ENCODE measurements around the gene TAF1C. TPM values are rescaled to one million over a fixed set of nuclear protein-coding genes. Genes with fewer than 3 reads are reported as not detected.

Gene TAF1C
- total RNA-seq, 1 experiment from 2014 or later = 79.7 TPM

- Mint-ChIP-seq H3K36me3 (ENCODE audit: insufficient read depth, unreplicated experiment) (peaks cover 24% of the 10 kb centered on the region), H3K27me3 (ENCODE audit: insufficient read depth, unreplicated experiment) (no peaks in the 10 kb centered on the region), H3K9me3 (ENCODE audit: unreplicated experiment) (no peaks in the 10 kb centered on the region), H3K4me1 (ENCODE audit: low read depth, unreplicated experiment) (peaks cover 6% of the 10 kb centered on the region), H3K4me3 (ENCODE audit: unreplicated experiment) (no peak overlapping the region), H3K27ac (ENCODE audit: unreplicated experiment) (no peak overlapping the region)
- Histone ChIP-seq H3K27me3 (replicated peaks; ENCODE audit: control insufficient read depth, insufficient read depth, low read length) (no peaks in the 10 kb centered on the region), H3K9me3 (no peaks in the 10 kb centered on the region), H3K4me3 (ENCODE audit: low read depth, low read length) (no peak overlapping the region), H3K4me1 (peaks cover 7% of the 10 kb centered on the region), H3K36me3 (ENCODE audit: control insufficient read depth, insufficient read depth, low read length) (peaks cover 4% of the 10 kb centered on the region)
- no peak for TF ChIP-seq CTCF (IDR thresholded peaks at IDR 0.05; ENCODE audit: insufficient read depth in 1 of 2, low read depth in 1 of 2, low read length in 1 of 2, severe bottlenecking in 1 of 2, unreplicated experiment in 1 of 2)
- BruUV-seq (replicated peaks) = no TSS peak
- CTCF ChIA-PET = no interaction called here
- intact Hi-C loops (cut with micrococcal nuclease; ENCODE audit: unreplicated experiment) = loop anchor here (10.0 kb wide), 1 partner anchor 303 kb away; no protein-coding TSS in a partner anchor
- POLR2A ChIA-PET = no interaction called here
- no peak for DNase-seq
These were observed 4.8 kb downstream of the TAF1C start for GRCh38 chr16:84182104-84182503.

GRCh38 chr16:84181144-84181915 is 5.5 kb downstream of the TAF1C start:
- ChIA-PET POLR2A (no interaction called here), CTCF (no interaction called here)
- Histone ChIP-seq H3K4me1 (peaks cover 15% of the 10 kb centered on the region), H3K4me3 (ENCODE audit: low read depth, low read length) (no peak overlapping the region), H3K27me3 (replicated peaks; ENCODE audit: control insufficient read depth, insufficient read depth, low read length) (no peaks in the 10 kb centered on the region), H3K9me3 (no peaks in the 10 kb centered on the region), H3K36me3 (ENCODE audit: control insufficient read depth, insufficient read depth, low read length) (peaks cover 4% of the 10 kb centered on the region)
- no peak overlapping the region for H3K27ac Mint-ChIP-seq (ENCODE audit: unreplicated experiment)
- DNase-seq = no peak
- BruUV-seq (replicated peaks) = no TSS peak
- H3K27me3 Mint-ChIP-seq (ENCODE audit: insufficient read depth, unreplicated experiment) = no peaks in the 10 kb centered on the region
- intact Hi-C loops (cut with micrococcal nuclease; ENCODE audit: unreplicated experiment) = loop anchor here (10.0 kb wide), 1 partner anchor 303 kb away; no protein-coding TSS in a partner anchor
- TF ChIP-seq CTCF (IDR thresholded peaks at IDR 0.05; ENCODE audit: insufficient read depth in 1 of 2, low read depth in 1 of 2, low read length in 1 of 2, severe bottlenecking in 1 of 2, unreplicated experiment in 1 of 2) = no peak
- H3K9me3 Mint-ChIP-seq (ENCODE audit: unreplicated experiment) = no peaks in the 10 kb centered on the region
- H3K36me3 Mint-ChIP-seq (ENCODE audit: insufficient read depth, unreplicated experiment) = peaks cover 19% of the 10 kb centered on the region
- H3K4me1 Mint-ChIP-seq (ENCODE audit: low read depth, unreplicated experiment) = peaks cover 6% of the 10 kb centered on the region
- H3K4me3 Mint-ChIP-seq (ENCODE audit: unreplicated experiment) = no peak overlapping the region

- Mint-ChIP-seq H3K36me3 (ENCODE audit: insufficient read depth, unreplicated experiment) (peaks cover 19% of the 10 kb centered on the region), H3K4me3 (ENCODE audit: unreplicated experiment) (no peak overlapping the region), H3K9me3 (ENCODE audit: unreplicated experiment) (no peaks in the 10 kb centered on the region), H3K27ac (ENCODE audit: unreplicated experiment) (no peak overlapping the region), H3K27me3 (ENCODE audit: insufficient read depth, unreplicated experiment) (no peaks in the 10 kb centered on the region), H3K4me1 (ENCODE audit: low read depth, unreplicated experiment) (peaks cover 6% of the 10 kb centered on the region)
- no peak for DNase-seq
- TF ChIP-seq CTCF (IDR thresholded peaks at IDR 0.05; ENCODE audit: insufficient read depth in 1 of 2, low read depth in 1 of 2, low read length in 1 of 2, severe bottlenecking in 1 of 2, unreplicated experiment in 1 of 2) = no peak
- Histone ChIP-seq H3K36me3 (ENCODE audit: control insufficient read depth, insufficient read depth, low read length) (peaks cover 4% of the 10 kb centered on the region), H3K4me3 (ENCODE audit: low read depth, low read length) (no peak overlapping the region), H3K27me3 (replicated peaks; ENCODE audit: control insufficient read depth, insufficient read depth, low read length) (no peaks in the 10 kb centered on the region), H3K9me3 (no peaks in the 10 kb centered on the region), H3K4me1 (peaks cover 16% of the 10 kb centered on the region)
- CTCF ChIA-PET = no interaction called here
- intact Hi-C loops (cut with micrococcal nuclease; ENCODE audit: unreplicated experiment) = loop anchor here (10.0 kb wide), 1 partner anchor 304 kb away; no protein-coding TSS in a partner anchor
- POLR2A ChIA-PET = no interaction called here
- no TSS peak for BruUV-seq (replicated peaks)
These were observed 6.2 kb downstream of the TAF1C start for GRCh38 chr16:84180519-84181140.
